Measurements from ENCODE around the gene ESYT1. TPM values are rescaled to one million over a fixed set of nuclear protein-coding genes. Genes with fewer than 3 reads are reported as not detected.
"Not testable (repeated sequence)": the region's sequence is repeated elsewhere in the genome, so short reads cannot be mapped to it uniquely, and the experiment has no call there.

The ESYT1 gene
- total RNA-seq, 1 experiment from 2014 or later: 81.1 TPM

GRCh38 chr12:56154246-56154771 lies 26.2 kb downstream of the ESYT1 start:
- DNase-seq (ENCODE audit: low spot score): no peak

- DNase-seq (ENCODE audit: low spot score): no peak
These were observed 26.8 kb downstream of the ESYT1 start for GRCh38 chr12:56154818-56155217.

DNA sequence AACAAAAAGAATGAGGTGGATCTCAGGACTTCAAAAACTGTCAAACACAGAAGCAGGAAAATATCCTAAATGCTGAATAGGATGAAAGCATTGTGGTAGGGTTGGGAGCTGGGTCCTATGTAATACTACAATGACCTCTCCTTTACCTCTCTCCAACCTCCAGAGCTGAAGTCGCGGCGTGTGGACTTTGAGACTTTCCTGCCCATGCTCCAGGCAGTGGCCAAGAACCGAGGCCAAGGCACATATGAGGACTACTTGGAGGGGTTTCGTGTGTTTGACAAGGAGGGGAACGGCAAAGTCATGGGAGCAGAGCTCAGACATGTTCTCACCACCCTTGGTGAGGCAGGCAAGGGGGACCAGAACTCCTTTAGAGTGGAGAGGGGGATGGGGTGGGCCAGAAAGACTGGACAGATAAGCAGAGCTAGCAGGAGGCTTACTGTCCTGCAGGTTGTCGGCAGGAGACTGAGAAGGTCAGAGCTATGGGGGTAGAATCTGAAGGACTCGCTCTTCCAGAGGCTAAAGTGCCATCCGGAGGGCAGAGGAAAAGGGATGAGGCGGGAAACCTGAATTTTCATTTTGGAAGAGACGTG lies 27.3 kb downstream of the ESYT1 start:
- DNase-seq (ENCODE audit: low spot score): no peak

- DNase-seq (ENCODE audit: low spot score): not testable (repeated sequence)
These were observed 28.6 kb downstream of the ESYT1 start for GRCh38 chr12:56156464-56157200.

DNA sequence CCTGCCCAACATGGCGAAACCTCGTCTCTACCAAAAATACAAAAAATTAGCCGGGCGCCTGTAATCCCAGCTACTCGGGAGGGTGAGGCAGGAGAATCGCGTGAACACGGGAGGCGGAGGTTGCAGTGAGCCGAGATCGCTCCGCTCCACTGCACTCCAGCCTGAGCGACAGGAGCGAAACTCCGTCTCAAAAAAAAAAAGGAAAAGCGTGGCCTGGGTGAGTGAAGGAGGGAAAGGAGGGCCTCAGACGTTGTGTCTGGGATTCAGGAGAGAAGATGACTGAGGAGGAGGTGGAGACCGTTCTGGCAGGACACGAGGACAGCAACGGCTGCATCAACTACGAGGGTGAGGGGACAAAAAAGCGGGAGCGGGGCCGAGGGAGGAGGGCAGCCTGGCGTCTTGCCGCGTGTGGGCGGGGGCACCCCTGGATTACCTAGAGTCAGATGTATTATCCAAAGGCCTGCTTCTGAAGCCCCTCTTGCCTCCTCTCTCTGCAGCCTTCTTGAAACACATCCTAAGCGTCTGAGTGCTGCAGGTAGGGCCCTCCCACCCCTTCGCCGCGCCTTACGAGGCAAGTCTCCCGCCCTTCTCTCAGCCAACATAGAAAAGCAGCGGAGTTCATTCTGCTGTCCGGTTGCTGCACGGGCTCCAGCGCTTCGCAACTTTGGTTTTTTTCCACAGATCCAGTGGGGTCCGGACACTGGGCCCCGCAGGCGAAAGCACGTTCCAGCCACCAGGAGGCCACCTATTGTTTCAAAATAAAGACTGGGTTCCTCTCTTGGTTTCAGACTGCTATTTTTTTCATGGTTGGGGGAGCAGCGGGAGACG lies 29.3 kb downstream of the ESYT1 start:
- peak; percentile 85 for DNase-seq (ENCODE audit: low spot score)

DNA sequence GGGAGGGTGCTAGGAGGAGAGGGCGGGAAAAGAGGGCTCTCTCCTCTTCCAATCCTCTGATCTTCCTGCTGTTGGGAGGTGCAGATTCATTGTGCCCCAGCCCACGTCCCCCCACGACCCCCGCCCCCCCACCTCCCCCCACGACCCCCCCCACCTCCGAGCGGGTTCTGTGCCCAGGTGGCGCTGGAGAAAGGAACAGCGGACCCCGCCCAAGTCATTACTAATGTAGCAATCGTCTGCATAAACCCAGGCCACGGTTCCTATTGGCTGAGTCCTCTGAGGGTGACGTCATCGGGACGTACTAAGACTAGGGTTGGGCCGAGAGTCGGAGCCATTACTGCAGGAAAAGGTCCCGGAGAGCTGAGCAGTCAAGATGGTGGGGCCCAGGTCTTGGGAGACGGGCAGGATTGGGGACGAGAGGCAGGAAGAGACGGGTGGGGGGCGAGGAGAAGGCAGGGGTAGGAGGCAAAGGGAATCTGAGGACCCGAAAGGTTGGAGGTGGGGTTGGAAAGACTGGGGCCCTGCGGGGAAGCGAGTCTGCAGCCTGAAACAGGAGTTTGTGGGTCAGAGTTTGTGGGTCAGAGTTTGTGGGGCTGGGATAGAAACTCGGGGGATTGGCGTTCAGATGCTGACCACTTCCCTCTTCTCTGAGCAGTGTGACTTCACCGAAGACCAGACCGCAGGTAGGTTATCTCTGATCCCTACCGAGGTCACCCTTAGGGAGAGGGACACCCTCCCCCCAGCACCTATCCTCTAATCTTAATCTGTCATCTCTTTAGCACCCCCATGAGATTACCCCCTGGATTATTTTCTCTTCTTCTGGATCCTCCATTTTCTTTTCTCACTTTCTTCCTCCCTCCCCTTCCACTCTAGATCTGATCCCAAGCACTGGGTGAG lies 30.2 kb downstream of the ESYT1 start, which contains the start of gene MYL6:
MYL6 (plus strand) TSS at position 331 of the 897 bp plus-strand sequence; CDS start at position 374, 43 bp downstream.
- peak; percentile 98 for DNase-seq (ENCODE audit: low spot score)

- peak; percentile 87 for DNase-seq (ENCODE audit: low spot score)
These were observed 30.9 kb downstream of the ESYT1 start for GRCh38 chr12:56158926-56159461.

DNA sequence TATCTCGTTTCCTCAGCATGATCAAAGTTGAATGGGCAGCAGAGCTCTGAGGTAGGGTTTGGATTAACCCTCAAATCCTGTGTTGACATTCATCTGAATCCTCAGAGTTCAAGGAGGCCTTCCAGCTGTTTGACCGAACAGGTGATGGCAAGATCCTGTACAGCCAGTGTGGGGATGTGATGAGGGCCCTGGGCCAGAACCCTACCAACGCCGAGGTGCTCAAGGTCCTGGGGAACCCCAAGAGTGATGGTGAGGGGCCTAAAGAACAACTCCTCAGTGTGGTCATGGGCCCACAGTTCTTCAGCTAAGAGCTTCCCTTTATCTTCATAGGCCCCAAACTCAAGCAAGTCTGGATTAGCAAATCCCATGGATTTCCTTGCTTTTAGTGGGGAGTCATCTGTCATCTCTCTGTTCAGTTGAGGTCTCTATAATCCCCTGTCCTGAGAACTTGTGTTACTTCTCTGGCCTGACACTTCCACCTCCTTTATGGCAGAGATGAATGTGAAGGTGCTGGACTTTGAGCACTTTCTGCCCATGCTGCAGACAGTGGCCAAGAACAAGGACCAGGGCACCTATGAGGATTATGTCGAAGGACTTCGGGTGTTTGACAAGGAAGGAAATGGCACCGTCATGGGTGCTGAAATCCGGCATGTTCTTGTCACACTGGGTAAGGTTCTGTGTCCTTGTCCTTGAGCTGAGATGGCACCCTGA lies 31.6 kb downstream of the ESYT1 start:
- peak; percentile 25 for DNase-seq (ENCODE audit: low spot score)

DNA sequence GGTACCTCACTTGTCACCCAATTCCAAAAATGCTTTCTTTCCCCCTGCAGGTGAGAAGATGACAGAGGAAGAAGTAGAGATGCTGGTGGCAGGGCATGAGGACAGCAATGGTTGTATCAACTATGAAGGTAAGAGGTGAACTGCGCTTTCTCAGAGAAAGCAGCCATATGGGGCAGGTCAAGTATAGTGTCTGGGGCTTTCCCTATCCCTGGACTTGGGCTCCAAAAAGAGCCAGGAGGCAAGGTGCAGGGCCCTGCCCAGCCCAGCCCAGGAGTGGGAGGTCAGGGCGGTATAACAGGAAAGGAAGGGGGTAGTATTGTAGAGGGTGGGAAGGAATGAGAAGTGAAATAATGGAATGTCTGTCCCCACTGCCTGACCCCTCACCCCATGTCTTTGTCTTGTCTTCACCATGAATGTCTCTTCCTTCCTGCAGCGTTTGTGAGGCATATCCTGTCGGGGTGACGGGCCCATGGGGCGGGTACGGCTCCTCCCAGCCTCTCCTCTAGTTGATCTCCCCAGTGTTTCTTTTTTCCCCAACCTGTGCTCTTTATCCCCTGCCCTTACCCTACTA lies 32.2 kb downstream of the ESYT1 start:
- peak; percentile 38 for DNase-seq (ENCODE audit: low spot score)

DNA sequence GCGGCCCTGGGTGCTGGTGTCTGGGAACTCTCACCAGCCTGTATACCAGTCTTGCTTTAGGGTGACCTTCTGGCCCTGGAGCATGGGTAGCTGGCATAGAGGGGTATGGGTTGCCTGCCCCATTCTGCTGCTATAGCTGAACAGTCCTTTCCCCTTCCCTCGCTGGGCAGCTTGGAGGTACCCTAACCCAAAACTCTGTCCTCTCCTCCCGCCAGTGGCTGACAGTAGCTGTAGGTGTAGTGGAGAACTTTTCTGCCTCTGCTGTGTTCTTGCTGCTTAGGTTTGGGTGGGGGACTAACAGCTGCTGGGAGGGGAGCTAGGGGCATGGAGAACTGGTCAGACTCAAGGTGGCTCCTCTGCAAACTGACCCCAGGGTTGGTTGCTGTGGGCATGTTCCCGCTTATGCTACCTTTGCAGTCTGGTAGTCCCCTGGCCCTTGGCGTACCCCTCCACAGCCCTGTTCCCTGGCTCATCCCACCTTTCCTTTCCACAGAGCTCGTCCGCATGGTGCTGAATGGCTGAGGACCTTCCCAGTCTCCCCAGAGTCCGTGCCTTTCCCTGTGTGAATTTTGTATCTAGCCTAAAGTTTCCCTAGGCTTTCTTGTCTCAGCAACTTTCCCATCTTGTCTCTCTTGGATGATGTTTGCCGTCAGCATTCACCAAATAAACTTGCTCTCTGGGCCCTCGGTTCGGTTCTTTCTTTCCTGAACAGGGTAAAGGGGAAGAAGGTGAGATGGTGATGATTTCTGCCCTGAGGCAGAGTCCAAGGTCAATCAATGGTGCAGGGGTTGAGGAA lies 33.0 kb downstream of the ESYT1 start:
- DNase-seq (ENCODE audit: low spot score): no peak

DNA sequence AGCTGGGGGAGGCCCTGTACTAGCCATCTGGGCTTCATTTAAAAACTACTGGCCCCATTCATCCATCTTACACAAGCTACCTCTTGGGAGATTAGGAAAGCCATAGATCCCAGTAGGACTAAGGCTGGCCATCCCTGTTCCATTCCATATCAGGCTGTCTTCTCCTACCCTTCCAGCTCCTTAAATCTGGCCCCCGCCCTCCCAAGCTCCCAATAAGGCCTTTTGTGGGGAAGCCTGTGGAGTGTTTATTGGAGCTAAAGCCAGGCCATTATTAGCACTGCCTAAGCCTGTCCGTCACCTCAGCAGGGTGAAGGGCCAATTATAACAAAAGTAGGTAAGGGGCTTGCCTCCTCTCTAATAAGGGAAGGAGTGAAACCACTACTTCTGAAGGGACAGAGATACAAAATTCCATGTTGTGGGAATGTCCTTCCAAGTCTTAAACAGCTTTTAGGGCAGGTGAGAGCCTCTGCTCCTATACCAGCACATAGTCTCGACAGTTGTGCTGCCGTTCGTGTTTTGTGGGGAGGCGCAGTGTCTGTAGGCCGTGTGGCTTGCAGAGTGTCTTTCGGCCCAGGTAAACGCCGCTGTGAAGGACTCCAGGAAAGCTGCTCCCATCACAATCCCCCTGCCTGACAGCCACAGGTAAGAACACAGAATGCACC lies 33.8 kb downstream of the ESYT1 start:
- DNase-seq (ENCODE audit: low spot score): no peak

- DNase-seq (ENCODE audit: low spot score): no peak
These were observed 34.6 kb downstream of the ESYT1 start for GRCh38 chr12:56162468-56163290.

GRCh38 chr12:56163533-56164344 lies 35.7 kb downstream of the ESYT1 start:
- DNase-seq (ENCODE audit: low spot score): peak; percentile 28

GRCh38 chr12:56164345-56164729 lies 36.3 kb downstream of the ESYT1 start:
- DNase-seq (ENCODE audit: low spot score): no peak

DNA sequence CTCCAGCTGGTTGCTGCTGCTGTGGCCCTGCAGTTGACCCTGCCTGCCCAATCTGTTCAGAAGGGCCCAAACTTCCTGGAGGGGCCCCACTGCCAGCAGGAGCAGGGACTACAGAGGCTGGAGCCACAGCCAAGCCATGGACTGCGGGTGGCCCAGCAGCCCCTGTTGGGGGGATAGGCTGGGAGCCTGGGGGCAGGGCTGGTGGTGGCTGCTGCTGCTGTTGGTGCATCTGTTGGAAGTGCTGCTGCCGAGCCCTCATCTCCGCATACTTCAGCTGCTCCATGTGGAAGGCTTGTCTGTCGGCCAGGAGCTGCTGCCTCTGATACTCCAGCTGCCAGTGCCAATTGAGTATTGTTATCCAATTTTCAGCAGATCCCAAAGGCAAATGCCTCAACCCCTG lies 37.3 kb downstream of the ESYT1 start:
- no peak for DNase-seq (ENCODE audit: low spot score)

DNA sequence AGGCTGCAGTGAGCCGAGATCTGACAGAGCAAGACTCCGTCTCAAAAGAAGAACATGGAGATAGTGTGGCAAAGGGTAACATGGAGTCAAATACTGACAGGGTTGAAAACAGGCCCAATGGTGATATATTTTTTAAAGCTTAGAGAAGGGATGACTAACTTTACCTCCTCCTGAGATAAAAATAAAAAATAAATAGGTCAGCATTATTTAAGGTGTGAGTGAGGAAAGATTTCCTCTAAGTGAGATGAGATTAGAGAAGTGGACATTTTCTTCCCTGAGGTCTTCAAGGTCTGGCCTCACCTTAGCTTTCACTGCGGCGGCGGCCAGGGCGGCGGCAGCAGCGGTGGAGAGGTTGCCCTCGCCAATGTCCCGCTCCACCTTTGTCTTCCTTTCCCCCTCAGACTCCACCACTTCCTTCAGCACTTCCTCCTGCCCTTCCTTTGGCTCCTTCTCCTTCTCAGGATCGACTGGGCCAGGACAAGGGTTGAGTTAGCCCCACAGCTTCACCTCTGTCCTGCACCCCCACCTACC lies 41.2 kb downstream of the ESYT1 start:
- DNase-seq (ENCODE audit: low spot score): no peak

Measured in HT-29 (cell line).